Right lobe of liver (tissue), 4 donors: ENCODE measurements around the gene SP6.

Experiments used
- POLR2A ChIP-seq: fragments of 450-650 bp; IDR thresholded peaks from one replicate; pipeline ENCODE4 v1.6.1; 2017; ENCODE audit warnings: antibody characterized with exemption, mild to moderate bottlenecking
- TF ChIP-seq, protein P1 (sequence below), 4 donors: fragments of 200-600 bp in 3 of 4; fragments of 450-650 bp in 1 of 4; IDR thresholded peaks; one replicate each; pipeline versions ENCODE4 v1.5.1 to v1.8.0; 2016 to 2022; ENCODE audit warnings: antibody characterized with exemption in 4 of 4, mild to moderate bottlenecking in 2 of 4
- donor health status: DM: no; HTN: no; CAD: no.
- donor health status: DM: no; HTN: no; CAD: no.
- donor health status: DM: no; HTN: yes; CAD: no.

DNA sequence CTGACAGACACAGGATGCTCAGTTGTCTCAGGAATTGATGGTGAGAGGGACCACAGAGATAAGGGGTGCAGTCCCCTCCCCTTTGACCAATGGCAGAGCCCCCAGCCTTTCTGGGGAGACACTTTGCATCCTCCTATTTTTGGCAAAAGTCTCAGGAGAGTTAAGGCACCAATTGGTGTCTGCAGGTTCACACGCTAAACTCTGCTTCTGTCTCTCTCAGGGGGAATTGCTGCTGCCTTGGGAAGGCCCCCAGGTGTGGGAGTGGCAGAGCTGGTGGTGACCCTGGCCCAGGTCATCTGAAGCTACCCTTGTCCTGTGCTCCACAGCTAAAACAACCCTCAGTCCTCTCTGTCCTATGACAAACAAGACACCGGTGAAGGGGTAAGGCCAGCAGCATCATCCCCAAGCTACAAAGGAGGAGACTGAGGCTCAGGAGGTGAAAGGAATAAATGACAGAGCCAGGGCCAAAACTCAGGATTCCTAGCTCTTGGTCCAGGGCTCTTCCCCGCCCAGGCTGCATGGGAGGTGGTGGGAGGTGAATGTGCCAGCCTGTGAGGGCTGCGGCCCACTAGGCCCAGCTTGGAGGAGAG lies 49.7 kb downstream of the SP6 start:
- TF ChIP-seq, protein P1, sequence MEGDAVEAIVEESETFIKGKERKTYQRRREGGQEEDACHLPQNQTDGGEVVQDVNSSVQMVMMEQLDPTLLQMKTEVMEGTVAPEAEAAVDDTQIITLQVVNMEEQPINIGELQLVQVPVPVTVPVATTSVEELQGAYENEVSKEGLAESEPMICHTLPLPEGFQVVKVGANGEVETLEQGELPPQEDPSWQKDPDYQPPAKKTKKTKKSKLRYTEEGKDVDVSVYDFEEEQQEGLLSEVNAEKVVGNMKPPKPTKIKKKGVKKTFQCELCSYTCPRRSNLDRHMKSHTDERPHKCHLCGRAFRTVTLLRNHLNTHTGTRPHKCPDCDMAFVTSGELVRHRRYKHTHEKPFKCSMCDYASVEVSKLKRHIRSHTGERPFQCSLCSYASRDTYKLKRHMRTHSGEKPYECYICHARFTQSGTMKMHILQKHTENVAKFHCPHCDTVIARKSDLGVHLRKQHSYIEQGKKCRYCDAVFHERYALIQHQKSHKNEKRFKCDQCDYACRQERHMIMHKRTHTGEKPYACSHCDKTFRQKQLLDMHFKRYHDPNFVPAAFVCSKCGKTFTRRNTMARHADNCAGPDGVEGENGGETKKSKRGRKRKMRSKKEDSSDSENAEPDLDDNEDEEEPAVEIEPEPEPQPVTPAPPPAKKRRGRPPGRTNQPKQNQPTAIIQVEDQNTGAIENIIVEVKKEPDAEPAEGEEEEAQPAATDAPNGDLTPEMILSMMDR (IDR thresholded peaks at IDR 0.05) = no peak
- TF ChIP-seq POLR2A = no peak
